Measurements from ENCODE around the gene NFATC1.

- TF ChIP-seq POLR2A (IDR thresholded peaks at IDR 0.05) (no peak), CTCF (IDR thresholded peaks at IDR 0.05) (no peak)
Measured at GRCh38 chr18:79471046-79471445, 75.3 kb downstream of the NFATC1 start.
